Suprapubic skin (tissue), 4 donors: ENCODE results near the gene NEURL1B. TPM values are rescaled to one million over a fixed set of nuclear protein-coding genes. Genes with fewer than 3 reads are reported as not detected.

Experiments
- DNase-seq, 2 donors: peaks; one replicate each; pipeline ENCODE4 v3.0.0-alpha.2; 2019; ENCODE audit warnings: low spot score in 2 of 2
- H3K27ac ChIP-seq: fragments of 200-600 bp; sonication (generic); one replicate; pipeline ENCODE4 v1.5.1; 2019
- H3K27me3 ChIP-seq: fragments of 200-600 bp; sonication (generic); one replicate; pipeline ENCODE4 v1.5.1; 2019
- H3K36me3 ChIP-seq: fragments of 200-600 bp; sonication (generic); one replicate; pipeline ENCODE4 v1.5.1; 2019
- H3K4me1 ChIP-seq: fragments of 200-600 bp; sonication (generic); one replicate; pipeline ENCODE4 v1.5.1; 2019
- H3K4me3 ChIP-seq: fragments of 200-600 bp; sonication (generic); one replicate; pipeline ENCODE4 v1.5.1; 2019; ENCODE audit warnings: mild to moderate bottlenecking
- H3K9me3 ChIP-seq: fragments of 200-600 bp; sonication (generic); one replicate; pipeline ENCODE4 v1.5.1; 2019
- CTCF ChIP-seq, 2 donors: fragments of 200-600 bp in 1 of 2; fragments of 450-650 bp in 1 of 2; sonication (generic) in 1 of 2; IDR thresholded peaks; one replicate each; pipeline ENCODE4 v1.5.1; 2016 to 2019; ENCODE audit warnings: antibody characterized with exemption in 2 of 2, mild to moderate bottlenecking in 1 of 2, moderate library complexity in 1 of 2
- EP300 ChIP-seq: sonication (generic); formaldehyde crosslinking; IDR thresholded peaks from one replicate; pipeline ENCODE4 v1.6.1; 2017; ENCODE audit warnings: antibody characterized with exemption
- POLR2A ChIP-seq, 2 donors: fragments of 450-650 bp; IDR thresholded peaks; one replicate each; pipeline ENCODE4 v1.6.1; 2017; ENCODE audit warnings: antibody characterized with exemption in 2 of 2, mild to moderate bottlenecking in 2 of 2, moderate library complexity in 2 of 2
- POLR2AphosphoS5 ChIP-seq, 3 donors: sonication (generic); formaldehyde crosslinking; IDR thresholded peaks; one replicate each; pipeline ENCODE4 v1.6.1; 2017; ENCODE audit warnings: antibody characterized with exemption in 3 of 3
- WGBS: methylation state at CpG from one replicate; pipeline ENCODE4 v1.1.5; 2018; 5-methylcytosine and 5-hydroxymethylcytosine counted together
- total RNA-seq, 4 donors: library from RNA; depleted of rRNA; stranded (reverse); fragments of >200 nt; gene quantifications; one replicate each; pipeline ENCODE4 v1.1.0, GENCODE V29; 2016

NEURL1B gene
- total RNA-seq, 4 donors from 2014 or later = 18.5 to 40.9 (median 30.4) TPM

GRCh38 chr5:172686539-172687390 lies 45.7 kb downstream of the NEURL1B start:
- Histone ChIP-seq H3K27me3 (no peaks in the 10 kb centered on the region), H3K4me1 (peaks cover 14% of the 10 kb centered on the region), H3K9me3 (no peaks in the 10 kb centered on the region), H3K36me3 (peaks cover 5% of the 10 kb centered on the region), H3K4me3 (no peak overlapping the region), H3K27ac (no peak overlapping the region)
- TF ChIP-seq POLR2A (IDR thresholded peaks at IDR 0.05) (no peak), CTCF (IDR thresholded peaks at IDR 0.05) (no peak), EP300 (no peak), POLR2AphosphoS5 (IDR thresholded peaks at IDR 0.05) (no peak)
- DNase-seq = no peak
- WGBS = 94% methylated on average over 17 of the region's 37 CpGs

GRCh38 chr5:172687940-172688339 lies 46.9 kb downstream of the NEURL1B start:
- WGBS = 71% methylated on average over 4 of the region's 4 CpGs
- Histone ChIP-seq H3K27me3 (no peaks in the 10 kb centered on the region), H3K4me3 (no peak overlapping the region), H3K36me3 (peaks cover 5% of the 10 kb centered on the region), H3K4me1 (peaks cover 14% of the 10 kb centered on the region), H3K9me3 (no peaks in the 10 kb centered on the region), H3K27ac (no peak overlapping the region)
- TF ChIP-seq POLR2AphosphoS5 (IDR thresholded peaks at IDR 0.05) (no peak), POLR2A (IDR thresholded peaks at IDR 0.05) (no peak), EP300 (no peak), CTCF (IDR thresholded peaks at IDR 0.05) (no peak)
- DNase-seq = no peak

DNA sequence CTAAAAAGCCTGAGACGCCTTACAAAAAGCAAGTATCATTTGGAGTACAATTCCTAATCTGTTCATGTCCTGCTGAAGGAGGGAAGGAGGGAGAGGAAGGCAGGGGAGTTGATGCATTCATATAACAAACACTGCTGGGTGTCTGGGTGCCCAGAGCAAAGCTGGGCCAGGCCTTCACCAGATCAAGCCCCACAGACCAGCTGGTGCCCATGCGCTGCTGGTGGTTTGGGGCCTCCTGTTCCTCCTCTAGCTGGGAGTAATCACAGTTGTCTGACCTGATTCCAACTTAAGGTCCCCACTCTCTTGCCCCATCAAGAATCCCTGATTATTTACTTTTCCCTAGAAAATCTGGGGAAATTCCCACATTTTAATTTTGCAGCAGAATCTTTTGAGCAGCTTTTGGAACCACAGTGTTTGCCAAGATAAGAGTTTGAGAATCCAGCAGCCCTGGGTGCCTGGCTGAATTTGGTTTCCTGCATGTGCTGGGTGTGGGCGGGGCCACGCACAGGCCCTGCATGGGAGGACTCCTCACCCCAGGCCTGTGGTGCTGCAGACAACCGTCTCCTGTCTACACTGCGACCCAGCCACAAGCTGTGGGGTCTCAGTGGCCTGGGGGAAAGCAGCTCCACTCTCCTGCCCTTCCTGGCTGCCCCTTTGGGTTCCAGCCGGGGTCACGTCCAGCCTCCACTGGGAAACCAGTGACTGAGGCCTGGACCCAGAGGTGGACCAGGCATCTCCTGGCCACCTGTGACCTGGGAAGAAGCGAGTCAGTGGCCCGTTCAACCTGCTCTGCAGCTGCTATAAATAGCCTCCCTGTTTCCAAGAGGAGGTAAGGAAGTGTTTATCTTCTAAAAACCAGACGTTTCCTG lies 47.5 kb downstream of the NEURL1B start:
- WGBS = 38% methylated on average over 9 of the region's 11 CpGs
- no peak for DNase-seq
- Histone ChIP-seq H3K4me1 (peaks cover 14% of the 10 kb centered on the region), H3K36me3 (peaks cover 5% of the 10 kb centered on the region), H3K27me3 (no peaks in the 10 kb centered on the region), H3K4me3 (no peak overlapping the region), H3K27ac (peak overlapping the region; percentile 6), H3K9me3 (no peaks in the 10 kb centered on the region)
- TF ChIP-seq POLR2A (IDR thresholded peaks at IDR 0.05) (no peak), POLR2AphosphoS5 (IDR thresholded peaks at IDR 0.05) (no peak), EP300 (no peak), CTCF (IDR thresholded peaks at IDR 0.05) (no peak)

DNA sequence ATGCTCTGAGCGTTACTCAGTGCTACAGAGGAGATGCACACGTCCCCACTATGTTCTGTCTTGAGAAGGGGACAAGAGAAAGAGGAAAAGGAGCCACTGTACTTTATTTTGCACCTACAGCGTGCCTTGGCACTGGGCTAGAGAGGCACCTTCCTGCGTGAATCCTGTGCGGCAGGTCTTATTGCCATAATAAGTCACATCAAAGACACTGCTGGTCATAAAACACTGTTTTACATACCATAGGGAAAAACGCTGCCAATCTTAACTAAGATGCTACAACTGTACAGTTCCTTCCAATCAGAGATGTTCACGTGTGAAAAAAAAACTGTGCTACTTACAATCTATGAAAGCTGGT lies 48.1 kb downstream of the NEURL1B start:
- no peak for DNase-seq
- Histone ChIP-seq H3K4me3 (no peak overlapping the region), H3K4me1 (peaks cover 14% of the 10 kb centered on the region), H3K36me3 (peaks cover 5% of the 10 kb centered on the region), H3K27me3 (no peaks in the 10 kb centered on the region), H3K27ac (peak overlapping the region; percentile 12), H3K9me3 (no peaks in the 10 kb centered on the region)
- no peak for TF ChIP-seq EP300
- TF ChIP-seq POLR2AphosphoS5 (IDR thresholded peaks at IDR 0.05) = no peak
- no peak for TF ChIP-seq POLR2A (IDR thresholded peaks at IDR 0.05)
- TF ChIP-seq CTCF (IDR thresholded peaks at IDR 0.05) = no peak
- WGBS = 63% methylated on average over 7 of the region's 7 CpGs

GRCh38 chr5:172689801-172690200 lies 48.7 kb downstream of the NEURL1B start:
- WGBS = 83% methylated on average over 2 of the region's 10 CpGs
- Histone ChIP-seq H3K4me1 (peaks cover 14% of the 10 kb centered on the region), H3K27me3 (no peaks in the 10 kb centered on the region), H3K27ac (no peak overlapping the region), H3K9me3 (no peaks in the 10 kb centered on the region), H3K4me3 (no peak overlapping the region), H3K36me3 (peaks cover 5% of the 10 kb centered on the region)
- DNase-seq = no peak
- TF ChIP-seq POLR2AphosphoS5 (IDR thresholded peaks at IDR 0.05) (no peak), POLR2A (IDR thresholded peaks at IDR 0.05) (no peak), EP300 (no peak), CTCF (IDR thresholded peaks at IDR 0.05) (no peak)
